Measurements from ENCODE around the gene NHP2. TPM values are rescaled to one million over a fixed set of nuclear protein-coding genes. Genes with fewer than 3 reads are reported as not detected.

NHP2 gene
- total and polyA plus RNA-seq, 2 experiments from 2014 or later, result 435 to 455 TPM

DNA sequence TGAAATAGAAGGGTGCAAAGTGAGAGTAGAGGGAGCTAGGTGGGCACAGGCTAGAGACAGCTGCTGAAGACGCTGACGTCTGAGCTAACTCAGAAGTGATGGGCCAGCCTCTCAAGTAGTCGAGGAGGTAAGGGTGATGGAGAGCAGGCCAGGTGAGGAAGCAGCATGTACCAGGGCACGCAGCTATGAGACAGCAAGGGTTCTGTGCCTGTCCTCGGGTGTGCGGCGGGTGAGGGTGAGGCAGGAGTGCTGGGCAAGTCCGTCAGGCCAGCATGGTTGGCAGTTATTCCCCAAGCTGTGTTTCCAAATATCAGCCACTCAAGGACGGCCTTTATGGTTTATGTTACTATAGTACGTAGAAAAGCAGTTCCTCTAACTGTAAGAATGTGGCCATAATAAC lies 16.7 kb downstream of the NHP2 start (continued):
- TF ChIP-seq, protein P1, sequence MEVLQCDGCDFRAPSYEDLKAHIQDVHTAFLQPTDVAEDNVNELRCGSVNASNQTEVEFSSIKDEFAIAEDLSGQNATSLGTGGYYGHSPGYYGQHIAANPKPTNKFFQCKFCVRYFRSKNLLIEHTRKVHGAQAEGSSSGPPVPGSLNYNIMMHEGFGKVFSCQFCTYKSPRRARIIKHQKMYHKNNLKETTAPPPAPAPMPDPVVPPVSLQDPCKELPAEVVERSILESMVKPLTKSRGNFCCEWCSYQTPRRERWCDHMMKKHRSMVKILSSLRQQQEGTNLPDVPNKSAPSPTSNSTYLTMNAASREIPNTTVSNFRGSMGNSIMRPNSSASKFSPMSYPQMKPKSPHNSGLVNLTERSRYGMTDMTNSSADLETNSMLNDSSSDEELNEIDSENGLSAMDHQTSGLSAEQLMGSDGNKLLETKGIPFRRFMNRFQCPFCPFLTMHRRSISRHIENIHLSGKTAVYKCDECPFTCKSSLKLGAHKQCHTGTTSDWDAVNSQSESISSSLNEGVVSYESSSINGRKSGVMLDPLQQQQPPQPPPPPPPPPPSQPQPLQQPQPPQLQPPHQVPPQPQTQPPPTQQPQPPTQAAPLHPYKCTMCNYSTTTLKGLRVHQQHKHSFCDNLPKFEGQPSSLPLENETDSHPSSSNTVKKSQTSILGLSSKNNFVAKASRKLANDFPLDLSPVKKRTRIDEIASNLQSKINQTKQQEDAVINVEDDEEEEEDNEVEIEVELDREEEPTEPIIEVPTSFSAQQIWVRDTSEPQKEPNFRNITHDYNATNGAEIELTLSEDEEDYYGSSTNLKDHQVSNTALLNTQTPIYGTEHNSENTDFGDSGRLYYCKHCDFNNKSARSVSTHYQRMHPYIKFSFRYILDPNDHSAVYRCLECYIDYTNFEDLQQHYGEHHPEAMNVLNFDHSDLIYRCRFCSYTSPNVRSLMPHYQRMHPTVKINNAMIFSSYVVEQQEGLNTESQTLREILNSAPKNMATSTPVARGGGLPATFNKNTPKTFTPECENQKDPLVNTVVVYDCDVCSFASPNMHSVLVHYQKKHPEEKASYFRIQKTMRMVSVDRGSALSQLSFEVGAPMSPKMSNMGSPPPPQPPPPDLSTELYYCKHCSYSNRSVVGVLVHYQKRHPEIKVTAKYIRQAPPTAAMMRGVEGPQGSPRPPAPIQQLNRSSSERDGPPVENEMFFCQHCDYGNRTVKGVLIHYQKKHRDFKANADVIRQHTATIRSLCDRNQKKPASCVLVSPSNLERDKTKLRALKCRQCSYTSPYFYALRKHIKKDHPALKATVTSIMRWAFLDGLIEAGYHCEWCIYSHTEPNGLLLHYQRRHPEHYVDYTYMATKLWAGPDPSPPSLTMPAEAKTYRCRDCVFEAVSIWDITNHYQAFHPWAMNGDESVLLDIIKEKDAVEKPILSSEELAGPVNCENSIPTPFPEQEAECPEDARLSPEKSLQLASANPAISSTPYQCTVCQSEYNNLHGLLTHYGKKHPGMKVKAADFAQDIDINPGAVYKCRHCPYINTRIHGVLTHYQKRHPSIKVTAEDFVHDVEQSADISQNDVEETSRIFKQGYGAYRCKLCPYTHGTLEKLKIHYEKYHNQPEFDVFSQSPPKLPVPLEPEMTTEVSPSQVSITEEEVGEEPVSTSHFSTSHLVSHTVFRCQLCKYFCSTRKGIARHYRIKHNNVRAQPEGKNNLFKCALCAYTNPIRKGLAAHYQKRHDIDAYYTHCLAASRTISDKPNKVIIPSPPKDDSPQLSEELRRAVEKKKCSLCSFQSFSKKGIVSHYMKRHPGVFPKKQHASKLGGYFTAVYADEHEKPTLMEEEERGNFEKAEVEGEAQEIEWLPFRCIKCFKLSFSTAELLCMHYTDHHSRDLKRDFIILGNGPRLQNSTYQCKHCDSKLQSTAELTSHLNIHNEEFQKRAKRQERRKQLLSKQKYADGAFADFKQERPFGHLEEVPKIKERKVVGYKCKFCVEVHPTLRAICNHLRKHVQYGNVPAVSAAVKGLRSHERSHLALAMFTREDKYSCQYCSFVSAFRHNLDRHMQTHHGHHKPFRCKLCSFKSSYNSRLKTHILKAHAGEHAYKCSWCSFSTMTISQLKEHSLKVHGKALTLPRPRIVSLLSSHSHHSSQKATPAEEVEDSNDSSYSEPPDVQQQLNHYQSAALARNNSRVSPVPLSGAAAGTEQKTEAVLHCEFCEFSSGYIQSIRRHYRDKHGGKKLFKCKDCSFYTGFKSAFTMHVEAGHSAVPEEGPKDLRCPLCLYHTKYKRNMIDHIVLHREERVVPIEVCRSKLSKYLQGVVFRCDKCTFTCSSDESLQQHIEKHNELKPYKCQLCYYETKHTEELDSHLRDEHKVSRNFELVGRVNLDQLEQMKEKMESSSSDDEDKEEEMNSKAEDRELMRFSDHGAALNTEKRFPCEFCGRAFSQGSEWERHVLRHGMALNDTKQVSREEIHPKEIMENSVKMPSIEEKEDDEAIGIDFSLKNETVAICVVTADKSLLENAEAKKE (CRISPR knock-in tag; IDR thresholded peaks at IDR 0.05), result no peak
- TF ChIP-seq, protein P2, sequence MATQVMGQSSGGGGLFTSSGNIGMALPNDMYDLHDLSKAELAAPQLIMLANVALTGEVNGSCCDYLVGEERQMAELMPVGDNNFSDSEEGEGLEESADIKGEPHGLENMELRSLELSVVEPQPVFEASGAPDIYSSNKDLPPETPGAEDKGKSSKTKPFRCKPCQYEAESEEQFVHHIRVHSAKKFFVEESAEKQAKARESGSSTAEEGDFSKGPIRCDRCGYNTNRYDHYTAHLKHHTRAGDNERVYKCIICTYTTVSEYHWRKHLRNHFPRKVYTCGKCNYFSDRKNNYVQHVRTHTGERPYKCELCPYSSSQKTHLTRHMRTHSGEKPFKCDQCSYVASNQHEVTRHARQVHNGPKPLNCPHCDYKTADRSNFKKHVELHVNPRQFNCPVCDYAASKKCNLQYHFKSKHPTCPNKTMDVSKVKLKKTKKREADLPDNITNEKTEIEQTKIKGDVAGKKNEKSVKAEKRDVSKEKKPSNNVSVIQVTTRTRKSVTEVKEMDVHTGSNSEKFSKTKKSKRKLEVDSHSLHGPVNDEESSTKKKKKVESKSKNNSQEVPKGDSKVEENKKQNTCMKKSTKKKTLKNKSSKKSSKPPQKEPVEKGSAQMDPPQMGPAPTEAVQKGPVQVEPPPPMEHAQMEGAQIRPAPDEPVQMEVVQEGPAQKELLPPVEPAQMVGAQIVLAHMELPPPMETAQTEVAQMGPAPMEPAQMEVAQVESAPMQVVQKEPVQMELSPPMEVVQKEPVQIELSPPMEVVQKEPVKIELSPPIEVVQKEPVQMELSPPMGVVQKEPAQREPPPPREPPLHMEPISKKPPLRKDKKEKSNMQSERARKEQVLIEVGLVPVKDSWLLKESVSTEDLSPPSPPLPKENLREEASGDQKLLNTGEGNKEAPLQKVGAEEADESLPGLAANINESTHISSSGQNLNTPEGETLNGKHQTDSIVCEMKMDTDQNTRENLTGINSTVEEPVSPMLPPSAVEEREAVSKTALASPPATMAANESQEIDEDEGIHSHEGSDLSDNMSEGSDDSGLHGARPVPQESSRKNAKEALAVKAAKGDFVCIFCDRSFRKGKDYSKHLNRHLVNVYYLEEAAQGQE (IDR thresholded peaks at IDR 0.05; ENCODE audit: unreplicated experiment), result no peak
- TF ChIP-seq ZNF114 (CRISPR knock-in tag; IDR thresholded peaks at IDR 0.05) (no peak), ZNF331 (CRISPR knock-in tag; IDR thresholded peaks at IDR 0.05; ENCODE audit: low read depth) (no peak), STAT1 (IDR thresholded peaks at IDR 0.05; ENCODE audit: unreplicated experiment) (no peak), NANOG (IDR thresholded peaks at IDR 0.05; ENCODE audit: borderline replicate concordance) (no peak)
- TF ChIP-seq, protein P3, sequence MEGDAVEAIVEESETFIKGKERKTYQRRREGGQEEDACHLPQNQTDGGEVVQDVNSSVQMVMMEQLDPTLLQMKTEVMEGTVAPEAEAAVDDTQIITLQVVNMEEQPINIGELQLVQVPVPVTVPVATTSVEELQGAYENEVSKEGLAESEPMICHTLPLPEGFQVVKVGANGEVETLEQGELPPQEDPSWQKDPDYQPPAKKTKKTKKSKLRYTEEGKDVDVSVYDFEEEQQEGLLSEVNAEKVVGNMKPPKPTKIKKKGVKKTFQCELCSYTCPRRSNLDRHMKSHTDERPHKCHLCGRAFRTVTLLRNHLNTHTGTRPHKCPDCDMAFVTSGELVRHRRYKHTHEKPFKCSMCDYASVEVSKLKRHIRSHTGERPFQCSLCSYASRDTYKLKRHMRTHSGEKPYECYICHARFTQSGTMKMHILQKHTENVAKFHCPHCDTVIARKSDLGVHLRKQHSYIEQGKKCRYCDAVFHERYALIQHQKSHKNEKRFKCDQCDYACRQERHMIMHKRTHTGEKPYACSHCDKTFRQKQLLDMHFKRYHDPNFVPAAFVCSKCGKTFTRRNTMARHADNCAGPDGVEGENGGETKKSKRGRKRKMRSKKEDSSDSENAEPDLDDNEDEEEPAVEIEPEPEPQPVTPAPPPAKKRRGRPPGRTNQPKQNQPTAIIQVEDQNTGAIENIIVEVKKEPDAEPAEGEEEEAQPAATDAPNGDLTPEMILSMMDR (conservative IDR thresholded peaks at IDR 0.05; ENCODE audit: low read depth in 2 of 2), result no peak
- TF ChIP-seq, protein P4, sequence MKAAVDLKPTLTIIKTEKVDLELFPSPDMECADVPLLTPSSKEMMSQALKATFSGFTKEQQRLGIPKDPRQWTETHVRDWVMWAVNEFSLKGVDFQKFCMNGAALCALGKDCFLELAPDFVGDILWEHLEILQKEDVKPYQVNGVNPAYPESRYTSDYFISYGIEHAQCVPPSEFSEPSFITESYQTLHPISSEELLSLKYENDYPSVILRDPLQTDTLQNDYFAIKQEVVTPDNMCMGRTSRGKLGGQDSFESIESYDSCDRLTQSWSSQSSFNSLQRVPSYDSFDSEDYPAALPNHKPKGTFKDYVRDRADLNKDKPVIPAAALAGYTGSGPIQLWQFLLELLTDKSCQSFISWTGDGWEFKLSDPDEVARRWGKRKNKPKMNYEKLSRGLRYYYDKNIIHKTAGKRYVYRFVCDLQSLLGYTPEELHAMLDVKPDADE (IDR thresholded peaks at IDR 0.05), result no peak
